ENCODE data around the gene TSPAN9. TPM values are rescaled to one million over a fixed set of nuclear protein-coding genes. Genes with fewer than 3 reads are reported as not detected.

The TSPAN9 gene
- total RNA-seq, 2 donors from 2014 or later, result 39.5 to 50.2 TPM

- TF ChIP-seq, protein P1, sequence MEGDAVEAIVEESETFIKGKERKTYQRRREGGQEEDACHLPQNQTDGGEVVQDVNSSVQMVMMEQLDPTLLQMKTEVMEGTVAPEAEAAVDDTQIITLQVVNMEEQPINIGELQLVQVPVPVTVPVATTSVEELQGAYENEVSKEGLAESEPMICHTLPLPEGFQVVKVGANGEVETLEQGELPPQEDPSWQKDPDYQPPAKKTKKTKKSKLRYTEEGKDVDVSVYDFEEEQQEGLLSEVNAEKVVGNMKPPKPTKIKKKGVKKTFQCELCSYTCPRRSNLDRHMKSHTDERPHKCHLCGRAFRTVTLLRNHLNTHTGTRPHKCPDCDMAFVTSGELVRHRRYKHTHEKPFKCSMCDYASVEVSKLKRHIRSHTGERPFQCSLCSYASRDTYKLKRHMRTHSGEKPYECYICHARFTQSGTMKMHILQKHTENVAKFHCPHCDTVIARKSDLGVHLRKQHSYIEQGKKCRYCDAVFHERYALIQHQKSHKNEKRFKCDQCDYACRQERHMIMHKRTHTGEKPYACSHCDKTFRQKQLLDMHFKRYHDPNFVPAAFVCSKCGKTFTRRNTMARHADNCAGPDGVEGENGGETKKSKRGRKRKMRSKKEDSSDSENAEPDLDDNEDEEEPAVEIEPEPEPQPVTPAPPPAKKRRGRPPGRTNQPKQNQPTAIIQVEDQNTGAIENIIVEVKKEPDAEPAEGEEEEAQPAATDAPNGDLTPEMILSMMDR (IDR thresholded peaks at IDR 0.05), result no peak
- no peak overlapping the region for H3K27ac ChIP-seq
- ATAC-seq (ENCODE audit: insufficient number of reproducible peaks, low FRiP score, low read depth), result no peak
- no peaks in the 10 kb centered on the region for H3K9me3 ChIP-seq
- H3K27me3 ChIP-seq (replicated peaks; ENCODE audit: insufficient read depth), result no peaks in the 10 kb centered on the region
- H3K4me1 ChIP-seq (ENCODE audit: control insufficient read depth in 1 of 2, low read depth in 2 of 2), result peaks cover 0 to 33% of the 10 kb centered on the region in 2 donors
- no peak overlapping the region for H3K4me3 ChIP-seq
- DNase-seq (ENCODE audit: low spot score), result no peak
- H3K36me3 ChIP-seq, result no peaks in the 10 kb centered on the region
Observed at GRCh38 chr12:3243376-3244084, 166.4 kb downstream of the TSPAN9 start.

- Histone ChIP-seq H3K4me3 (no peak overlapping the region), H3K27ac (no peak overlapping the region), H3K9me3 (no peaks in the 10 kb centered on the region), H3K36me3 (no peaks in the 10 kb centered on the region), H3K27me3 (replicated peaks; ENCODE audit: insufficient read depth) (no peaks in the 10 kb centered on the region), H3K4me1 (ENCODE audit: control insufficient read depth in 1 of 2, low read depth in 2 of 2) (peaks cover 0 to 34% of the 10 kb centered on the region in 2 donors)
- ATAC-seq (ENCODE audit: insufficient number of reproducible peaks, low FRiP score, low read depth) (no peak), DNase-seq (ENCODE audit: low spot score) (no peak)
- TF ChIP-seq, protein P1 (IDR thresholded peaks at IDR 0.05), result no peak
Observed at GRCh38 chr12:3244219-3244750, 167.1 kb downstream of the TSPAN9 start.

GRCh38 chr12:3246253-3246652, 169.1 kb downstream of the TSPAN9 start:
- no peaks in the 10 kb centered on the region for H3K27me3 ChIP-seq (replicated peaks; ENCODE audit: insufficient read depth)
- TF ChIP-seq, protein P1 (IDR thresholded peaks at IDR 0.05), result no peak
- H3K4me3 ChIP-seq, result no peak overlapping the region
- peaks cover 12 to 52% of the 10 kb centered on the region in 2 donors for H3K4me1 ChIP-seq (ENCODE audit: control insufficient read depth in 1 of 2, low read depth in 2 of 2)
- H3K27ac ChIP-seq, result no peak overlapping the region
- no peaks in the 10 kb centered on the region for H3K36me3 ChIP-seq
- ATAC-seq (ENCODE audit: insufficient number of reproducible peaks, low FRiP score, low read depth) (no peak), DNase-seq (ENCODE audit: low spot score) (no peak)
- H3K9me3 ChIP-seq, result no peaks in the 10 kb centered on the region

DNA sequence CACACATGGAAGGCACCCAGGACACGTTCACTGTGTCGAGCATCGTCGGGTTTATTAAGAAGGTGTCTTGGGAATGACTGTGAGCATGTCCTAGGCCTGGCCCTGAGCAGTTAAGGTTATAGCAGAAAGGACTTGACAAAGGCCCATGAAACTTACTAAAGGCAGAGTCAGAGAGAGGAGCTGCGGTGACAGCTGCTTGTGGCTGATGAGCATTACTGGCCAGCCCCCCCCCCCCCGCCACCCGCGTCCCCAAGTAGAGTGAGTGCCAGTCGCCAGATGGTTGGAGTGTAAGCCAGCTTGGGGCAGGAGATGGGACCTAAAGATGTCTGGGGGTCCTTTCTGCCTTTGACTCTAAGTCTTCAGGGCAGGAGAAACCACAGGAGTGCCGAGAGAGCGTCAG, 169.9 kb downstream of the TSPAN9 start:
- ATAC-seq (ENCODE audit: insufficient number of reproducible peaks, low FRiP score, low read depth), result no peak
- TF ChIP-seq, protein P1 (IDR thresholded peaks at IDR 0.05), result no peak
- no peak overlapping the region for H3K27ac ChIP-seq

DNA sequence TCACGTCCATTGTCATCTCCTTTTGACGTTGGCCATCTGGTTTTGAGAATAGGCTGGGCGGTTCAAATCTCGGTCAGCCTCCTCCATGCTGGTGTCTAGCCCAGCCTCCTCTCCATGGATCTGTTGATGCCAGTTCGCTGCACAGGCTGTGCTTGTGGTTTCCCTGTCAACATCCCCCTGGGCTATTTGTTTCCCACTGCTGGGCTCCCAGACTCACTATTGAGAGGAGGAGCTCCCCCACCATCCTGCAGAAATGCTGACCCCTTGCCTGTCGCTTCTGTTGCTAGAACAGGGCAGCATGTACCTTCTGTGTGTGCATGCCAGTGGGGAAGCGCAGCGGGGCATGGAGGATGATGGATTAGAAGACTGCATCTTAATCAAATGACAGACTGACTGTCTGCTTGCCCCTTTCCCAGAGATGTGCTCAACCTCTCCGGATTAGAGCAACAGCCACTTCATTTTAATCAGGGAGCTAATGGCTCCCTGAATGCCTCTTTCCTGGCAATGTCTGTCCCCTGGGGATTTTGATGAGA, 170.5 kb downstream of the TSPAN9 start:
- Histone ChIP-seq H3K36me3 (no peaks in the 10 kb centered on the region), H3K27me3 (replicated peaks; ENCODE audit: insufficient read depth) (no peaks in the 10 kb centered on the region), H3K4me3 (no peak overlapping the region), H3K9me3 (no peaks in the 10 kb centered on the region), H3K4me1 (ENCODE audit: control insufficient read depth in 1 of 2, low read depth in 2 of 2) (peaks cover 24 to 56% of the 10 kb centered on the region in 2 donors), H3K27ac (peak overlapping the region in 1 of 2 donors; percentile 42)
- no peak for ATAC-seq (ENCODE audit: insufficient number of reproducible peaks, low FRiP score, low read depth)
- TF ChIP-seq, protein P1 (IDR thresholded peaks at IDR 0.05), result no peak
- no peak for DNase-seq (ENCODE audit: low spot score)

More for the DNA sequence above, 169.9 kb downstream of the TSPAN9 start:
- H3K4me1 ChIP-seq (ENCODE audit: control insufficient read depth in 1 of 2, low read depth in 2 of 2), result peaks cover 20 to 52% of the 10 kb centered on the region in 2 donors
- H3K27me3 ChIP-seq (replicated peaks; ENCODE audit: insufficient read depth), result no peaks in the 10 kb centered on the region
- H3K36me3 ChIP-seq, result no peaks in the 10 kb centered on the region
- no peak for DNase-seq (ENCODE audit: low spot score)
- H3K9me3 ChIP-seq, result no peaks in the 10 kb centered on the region
- no peak overlapping the region for H3K4me3 ChIP-seq

Data from thoracic aorta (tissue), 2 donors.